A549 (cell line): ENCODE data around the gene PDGFC. TPM values are rescaled to one million over a fixed set of nuclear protein-coding genes. Genes with fewer than 3 reads are reported as not detected.

Source experiments
- ATAC-seq, 2 experiments: fragments of 200-7000 bp in 1 of 2; fragments of >200 bp in 1 of 2; cut with Nextera tagmentation in 1 of 2; cut with Tn5 transposase in 1 of 2; 3 replicates each; pipeline versions ENCODE4 v1.8.0 to v1.9.1; 2018 to 2020; ENCODE audit warnings: mild to moderate bottlenecking in 1 of 2, moderate library complexity in 1 of 2
- CTCF ChIA-PET: fragments of 300-600 bp; sonication (Branson Sonifier 250); formaldehyde crosslinking; extraction: SDS; loops from one replicate; lab custom pipeline; 2021; ENCODE audit warnings: antibody characterized with exemption, inconsistent platforms; lab: Yijun Ruan, JAX
- POLR2A ChIA-PET: fragments of 350-600 bp; formaldehyde crosslinking; extraction: SDS; loops from one replicate; lab custom pipeline; 2021; ENCODE audit warnings: antibody characterized with exemption, inconsistent platforms; lab: Yijun Ruan, JAX
- DNase-seq, 2 experiments: peaks; one replicate each; pipeline versions ENCODE4 v3.0.0 to v3.0.0-alpha.2; 2011 to 2016; ENCODE audit warnings: low read depth in 1 of 2, low spot score in 1 of 2
- FAIRE-seq: peaks from 2 replicates; lab custom pipeline; 2011; peaks lifted over from hg19 to GRCh38; lab: Jason Lieb, UNC
- H3K27ac ChIP-seq, 2 experiments: fragments of >200 bp; sonication (Bioruptor Twin); formaldehyde crosslinking; 3 replicates each; pipeline ENCODE4 v1.5.1; 2016 to 2017
- H3K4me1 ChIP-seq: fragments of >200 bp; sonication (Bioruptor Twin); formaldehyde crosslinking; 3 replicates; pipeline ENCODE4 v1.6.1; 2016
- H3K4me2 ChIP-seq: fragments of >200 bp; sonication (Bioruptor Twin); formaldehyde crosslinking; 3 replicates; pipeline ENCODE4 v1.6.1; 2016
- H3K4me3 ChIP-seq: fragments of >200 bp; sonication (Bioruptor Twin); formaldehyde crosslinking; 3 replicates; pipeline ENCODE4 v1.5.1; 2016
- H3K9me3 ChIP-seq: fragments of >200 bp; sonication (Bioruptor Twin); formaldehyde crosslinking; 3 replicates; pipeline ENCODE4 v1.6.1; 2016
- CEBPB ChIP-seq, 2 experiments: fragments of >200 bp in 1 of 2; sonication (Bioruptor Twin) in 1 of 2; formaldehyde crosslinking in 1 of 2; IDR thresholded peaks; 2 replicates each; pipeline ENCODE4 v1.6.1; 2012 to 2016
- CHD2 ChIP-seq: fragments of 150-350 bp; IDR thresholded peaks from 2 replicates; pipeline ENCODE4 v1.6.1; 2014; ENCODE audit warnings: low read length; ENCODE audit not compliant: partially characterized antibody
- CHD4 ChIP-seq: fragments of 200-600 bp; sonication (generic); IDR thresholded peaks from 2 replicates; pipeline ENCODE4 v1.6.1; 2016; ENCODE audit warnings: antibody characterized with exemption, mild to moderate bottlenecking, borderline replicate concordance
- EHF ChIP-seq: fragments of 250-450 bp; sonication (Bioruptor Pico); IDR thresholded peaks from 2 replicates; pipeline ENCODE4 v1.5.0; 2020; ENCODE audit warnings: mild to moderate bottlenecking
- EHMT2 ChIP-seq: fragments of 200-600 bp; sonication (generic); IDR thresholded peaks from 2 replicates; pipeline ENCODE4 v1.6.1; 2016; ENCODE audit warnings: antibody characterized with exemption, low read depth, mild to moderate bottlenecking, moderate library complexity
- EP300 ChIP-seq, 2 experiments: fragments of >200 bp; sonication (Bioruptor Twin); formaldehyde crosslinking; IDR thresholded peaks; 2 replicates in 1 of 2; 3 replicates in 1 of 2; pipeline ENCODE4 v1.6.1; 2016 to 2017
- FOSL2 ChIP-seq, 2 experiments: fragments of 450-650 bp in 1 of 2; fragments of >200 bp in 1 of 2; sonication (Bioruptor Twin) in 1 of 2; formaldehyde crosslinking; IDR thresholded peaks; 2 replicates each; pipeline versions ENCODE4 v1.5.0 to v1.6.1; 2016 to 2020; ENCODE audit warnings: mild to moderate bottlenecking in 1 of 2, moderate library complexity in 1 of 2
- HEYL ChIP-seq: fragments of 250-450 bp; sonication (Bioruptor Pico); IDR thresholded peaks from 2 replicates; pipeline ENCODE4 v1.8.0; 2021; ENCODE audit warnings: mild to moderate bottlenecking, moderate library complexity
- HOXB5 ChIP-seq: fragments of 250-450 bp; sonication (Bioruptor Pico); IDR thresholded peaks from 2 replicates; pipeline ENCODE4 v1.5.0; 2020; ENCODE audit warnings: mild to moderate bottlenecking, moderate library complexity
- JUN ChIP-seq, 2 experiments: fragments of >200 bp; sonication (Bioruptor Twin); formaldehyde crosslinking; IDR thresholded peaks; 2 replicates in 1 of 2; 3 replicates in 1 of 2; pipeline ENCODE4 v1.6.1; 2016 to 2017
- MAZ ChIP-seq: fragments of 150-350 bp; IDR thresholded peaks from 2 replicates; pipeline ENCODE4 v1.6.1; 2014; ENCODE audit warnings: antibody characterized with exemption, low read depth, low read length, borderline replicate concordance
- NFE2L2 ChIP-seq: fragments of 150-350 bp; conservative IDR thresholded peaks from 2 replicates; pipeline ENCODE4 v1.6.1; 2014; ENCODE audit warnings: low read length
- NPAS2 ChIP-seq: fragments of 250-450 bp; sonication (Bioruptor Pico); IDR thresholded peaks from 2 replicates; pipeline ENCODE4 v1.8.0; 2022; ENCODE audit warnings: mild to moderate bottlenecking, moderate library complexity, borderline replicate concordance
- PHF8 ChIP-seq: fragments of 200-600 bp; sonication (generic); IDR thresholded peaks from 2 replicates; pipeline ENCODE4 v1.6.1; 2016; ENCODE audit warnings: low read depth, mild to moderate bottlenecking, antibody characterized with exemption, moderate library complexity, borderline replicate concordance
- RAD21 ChIP-seq, 2 experiments: fragments of >200 bp in 1 of 2; sonication (Bioruptor Twin) in 1 of 2; formaldehyde crosslinking in 1 of 2; IDR thresholded peaks in 1 of 2; conservative IDR thresholded peaks in 1 of 2; 2 replicates in 1 of 2; 3 replicates in 1 of 2; pipeline ENCODE4 v1.6.1; 2012 to 2018; ENCODE audit warnings: inconsistent platforms in 1 of 2
- RARB ChIP-seq: fragments of 250-450 bp; sonication (Bioruptor Pico); IDR thresholded peaks from 2 replicates; pipeline ENCODE4 v1.8.0; 2021; ENCODE audit warnings: mild to moderate bottlenecking, moderate library complexity
- RCOR1 ChIP-seq: fragments of 150-350 bp; IDR thresholded peaks from 2 replicates; pipeline ENCODE4 v1.6.1; 2014; ENCODE audit warnings: antibody characterized with exemption, low read length, low read depth
- RNF2 ChIP-seq: fragments of 200-600 bp; sonication (generic); IDR thresholded peaks from 2 replicates; pipeline ENCODE4 v1.6.1; 2016; ENCODE audit warnings: low read depth, mild to moderate bottlenecking, antibody characterized with exemption, moderate library complexity, borderline replicate concordance
- SMC3 ChIP-seq: fragments of >200 bp; sonication (Bioruptor Twin); formaldehyde crosslinking; IDR thresholded peaks from 3 replicates; pipeline ENCODE4 v1.6.1; 2018; ENCODE audit warnings: inconsistent platforms
- ZC3H11A ChIP-seq: fragments of 450-650 bp; IDR thresholded peaks from 2 replicates; pipeline ENCODE4 v1.6.1; 2014; ENCODE audit warnings: antibody characterized with exemption, mild to moderate bottlenecking
- ZNF302 ChIP-seq: fragments of 250-450 bp; sonication (Bioruptor Pico); IDR thresholded peaks from 2 replicates; pipeline ENCODE4 v1.9.0; 2021; ENCODE audit warnings: inconsistent platforms, mild to moderate bottlenecking, moderate library complexity
- ZSCAN20 ChIP-seq: fragments of 250-450 bp; sonication (Bioruptor Pico); IDR thresholded peaks from 2 replicates; pipeline ENCODE4 v1.8.0; 2022; ENCODE audit warnings: mild to moderate bottlenecking, moderate library complexity
- WGBS: methylation state at CpG from one replicate; pipeline ENCODE4 v1.1.6; 2017; ENCODE audit errors: missing lambda C conversion rate; 5-methylcytosine and 5-hydroxymethylcytosine counted together
- polyA plus RNA-seq, 4 experiments: library from polyadenylated mRNA; depleted of rRNA in 3 of 4; stranded (reverse); fragments of >200 nt; fragmentation: RNase III in 1 of 4; extraction: RNeasy Plus Mini Kit Qiagen cat#74134 plus additional on column Dnase treatment in 1 of 4; gene quantifications; 2 replicates in 3 of 4; 3 replicates in 1 of 4; pipeline ENCODE4 v1.2.3, GENCODE V29; 2011 to 2017
- TF ChIP-seq, protein P1 (sequence below): fragments of >200 bp; sonication (Bioruptor Twin); formaldehyde crosslinking; IDR thresholded peaks from 3 replicates; pipeline ENCODE4 v1.5.1; 2016
- TF ChIP-seq, protein P2 (sequence below): fragments of 450-650 bp; IDR thresholded peaks from 2 replicates; pipeline ENCODE4 v1.6.1; 2014; ENCODE audit warnings: antibody characterized with exemption
- TF ChIP-seq, protein P3 (sequence below): fragments of 250-450 bp; sonication (Bioruptor Pico); IDR thresholded peaks from 2 replicates; pipeline ENCODE4 v1.5.0; 2021; ENCODE audit warnings: mild to moderate bottlenecking, moderate library complexity, borderline replicate concordance
- TF ChIP-seq, protein P4 (sequence below): fragments of >200 bp; sonication (Bioruptor Twin); formaldehyde crosslinking; IDR thresholded peaks from 2 replicates; pipeline ENCODE4 v1.6.1; 2016
- TF ChIP-seq, protein P5 (sequence below): IDR thresholded peaks from 2 replicates; pipeline ENCODE4 v1.6.1; 2012
- TF ChIP-seq, protein P6 (sequence below): IDR thresholded peaks from 2 replicates; pipeline ENCODE4 v1.6.1; 2012; ENCODE audit warnings: low read depth, borderline replicate concordance

The PDGFC gene
- polyA plus RNA-seq, 2 of the 4 experiments (the other 2 are of a cell fraction), result 3.5 to 4.1 TPM

DNA sequence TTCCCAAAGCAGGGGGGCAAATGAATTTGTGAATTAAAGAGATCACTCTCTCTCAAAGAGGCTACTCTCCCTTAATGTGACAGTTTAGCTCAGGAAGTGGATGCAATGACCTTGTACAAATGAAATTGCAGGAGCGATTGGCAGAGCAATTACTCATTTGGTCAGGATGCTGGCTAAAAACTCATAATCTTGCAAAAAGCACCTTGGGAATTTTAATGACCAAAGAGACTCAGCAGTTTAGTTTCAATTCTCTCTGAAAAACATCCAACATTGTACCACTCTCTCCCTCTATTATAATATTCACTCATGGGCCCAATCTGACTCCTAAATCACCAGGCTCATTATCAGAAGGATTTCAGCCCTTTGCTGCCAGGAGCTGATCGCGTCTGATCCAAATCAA lies 26.1 kb downstream of the PDGFC start (continued):
- TF ChIP-seq RAD21 (conservative IDR thresholded peaks at IDR 0.05 in 1 of 2, IDR thresholded peaks at IDR 0.05 in 1 of 2) (no peak), HEYL (no peak), NFE2L2 (no peak), CHD4 (no peak)

DNA sequence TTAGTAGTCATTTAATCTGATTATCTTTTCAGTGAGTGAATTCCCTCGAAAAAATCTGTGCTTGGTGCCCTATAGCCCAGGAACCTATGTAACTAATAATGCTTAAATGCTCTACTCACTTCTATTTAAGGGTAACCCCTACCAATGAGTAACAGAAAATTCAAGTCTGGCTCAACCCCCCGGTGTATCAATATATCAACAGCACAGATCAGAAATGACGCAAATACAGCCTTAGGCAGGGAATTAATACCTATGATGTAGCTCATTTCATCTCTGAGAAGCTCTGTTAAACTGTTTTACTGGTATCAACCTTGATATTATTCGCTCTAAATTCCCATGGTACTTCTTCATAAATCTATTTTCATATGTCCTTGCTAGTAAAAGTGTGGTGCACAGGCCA lies 28.6 kb downstream of the PDGFC start:
- FAIRE-seq (no peak), DNase-seq (no peak), ATAC-seq (no peak)
- ChIA-PET CTCF (interaction anchor here (0.8 to 2.0 kb wide), 3 partner anchors 25 to 173 kb away, joined by 3 to 6 read pairs (median 4); no protein-coding TSS in a partner anchor), POLR2A (no interaction called here)
- Histone ChIP-seq H3K4me2 (no peak overlapping the region), H3K9me3 (no peaks in the 10 kb centered on the region), H3K4me3 (no peak overlapping the region), H3K4me1 (peaks cover 49% of the 10 kb centered on the region; the same call in 2 of the 3 replicates), H3K27ac (peak overlapping the region in 1 of 2 experiments; percentile 10; a peak in 1 of 6 replicates)
- TF ChIP-seq MAZ, result no peak
- no peak for TF ChIP-seq ZNF302
- no peak for TF ChIP-seq RNF2
- TF ChIP-seq HOXB5, result no peak
- 86% methylated on average over 4 of the region's 4 CpGs for WGBS

DNA sequence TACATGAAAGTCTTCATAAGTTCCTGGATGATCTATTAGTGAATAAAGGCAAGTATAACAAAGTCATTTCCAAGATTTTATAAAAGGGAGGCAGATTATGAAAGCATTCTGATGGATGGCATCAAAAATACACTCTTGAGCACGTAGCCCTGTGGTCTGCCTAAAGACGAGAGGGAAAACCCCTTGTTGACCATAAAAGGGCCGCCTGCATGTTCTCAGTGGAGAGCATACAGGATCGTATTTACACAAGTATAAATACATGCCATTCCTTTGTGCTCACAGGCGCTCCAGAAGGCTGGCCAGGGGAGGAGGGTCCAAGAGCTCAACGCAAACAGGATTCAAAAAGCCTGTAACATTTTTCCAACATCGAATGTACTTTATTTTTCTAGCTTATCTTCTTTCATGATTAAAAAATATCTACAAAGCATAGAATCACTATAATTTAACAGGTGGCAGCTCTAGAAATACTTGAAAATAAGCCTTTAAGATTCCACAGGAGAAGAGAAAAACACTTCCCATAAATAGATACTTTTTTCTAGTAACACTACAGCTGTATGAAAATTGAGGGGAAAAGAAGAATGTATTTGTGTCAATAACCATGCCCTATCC lies 29.6 kb downstream of the PDGFC start:
- Histone ChIP-seq H3K4me2 (peak overlapping the region; percentile 68), H3K27ac (peak overlapping the region in 1 of 2 experiments; percentile 21; a peak in 2 of 6 replicates), H3K4me3 (no peak overlapping the region), H3K9me3 (no peaks in the 10 kb centered on the region), H3K4me1 (peaks cover 42% of the 10 kb centered on the region; the same call in 2 of the 3 replicates)
- no peak for FAIRE-seq
- ChIA-PET POLR2A (interaction anchor here (1.0 kb wide), 1 partner anchor 11 kb away, joined by 4 read pairs; no protein-coding TSS in a partner anchor), CTCF (no interaction called here)
- DNase-seq, result peak; percentile 11 to 78
- ATAC-seq, result peak; percentile 91 to 97
- under 1% methylated on average over 7 of the region's 7 CpGs for WGBS
- TF ChIP-seq EHF, result no peak
- TF ChIP-seq RCOR1, result no peak
- TF ChIP-seq ZC3H11A, result no peak
- TF ChIP-seq NPAS2 (CRISPR knock-in tag), result no peak
- TF ChIP-seq JUN (IDR thresholded peaks at IDR 0.05), result peak in 1 of 2 experiments; percentile 49; a peak in 1 of 5 replicates
- TF ChIP-seq RARB (CRISPR knock-in tag), result no peak
- TF ChIP-seq CHD2, result no peak
- no peak for TF ChIP-seq CEBPB (IDR thresholded peaks at IDR 0.05)
- TF ChIP-seq, protein P1, sequence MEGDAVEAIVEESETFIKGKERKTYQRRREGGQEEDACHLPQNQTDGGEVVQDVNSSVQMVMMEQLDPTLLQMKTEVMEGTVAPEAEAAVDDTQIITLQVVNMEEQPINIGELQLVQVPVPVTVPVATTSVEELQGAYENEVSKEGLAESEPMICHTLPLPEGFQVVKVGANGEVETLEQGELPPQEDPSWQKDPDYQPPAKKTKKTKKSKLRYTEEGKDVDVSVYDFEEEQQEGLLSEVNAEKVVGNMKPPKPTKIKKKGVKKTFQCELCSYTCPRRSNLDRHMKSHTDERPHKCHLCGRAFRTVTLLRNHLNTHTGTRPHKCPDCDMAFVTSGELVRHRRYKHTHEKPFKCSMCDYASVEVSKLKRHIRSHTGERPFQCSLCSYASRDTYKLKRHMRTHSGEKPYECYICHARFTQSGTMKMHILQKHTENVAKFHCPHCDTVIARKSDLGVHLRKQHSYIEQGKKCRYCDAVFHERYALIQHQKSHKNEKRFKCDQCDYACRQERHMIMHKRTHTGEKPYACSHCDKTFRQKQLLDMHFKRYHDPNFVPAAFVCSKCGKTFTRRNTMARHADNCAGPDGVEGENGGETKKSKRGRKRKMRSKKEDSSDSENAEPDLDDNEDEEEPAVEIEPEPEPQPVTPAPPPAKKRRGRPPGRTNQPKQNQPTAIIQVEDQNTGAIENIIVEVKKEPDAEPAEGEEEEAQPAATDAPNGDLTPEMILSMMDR, result no peak
- no peak for TF ChIP-seq ZSCAN20
- TF ChIP-seq, protein P2, sequence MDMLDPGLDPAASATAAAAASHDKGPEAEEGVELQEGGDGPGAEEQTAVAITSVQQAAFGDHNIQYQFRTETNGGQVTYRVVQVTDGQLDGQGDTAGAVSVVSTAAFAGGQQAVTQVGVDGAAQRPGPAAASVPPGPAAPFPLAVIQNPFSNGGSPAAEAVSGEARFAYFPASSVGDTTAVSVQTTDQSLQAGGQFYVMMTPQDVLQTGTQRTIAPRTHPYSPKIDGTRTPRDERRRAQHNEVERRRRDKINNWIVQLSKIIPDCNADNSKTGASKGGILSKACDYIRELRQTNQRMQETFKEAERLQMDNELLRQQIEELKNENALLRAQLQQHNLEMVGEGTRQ, result no peak
- TF ChIP-seq, protein P3, sequence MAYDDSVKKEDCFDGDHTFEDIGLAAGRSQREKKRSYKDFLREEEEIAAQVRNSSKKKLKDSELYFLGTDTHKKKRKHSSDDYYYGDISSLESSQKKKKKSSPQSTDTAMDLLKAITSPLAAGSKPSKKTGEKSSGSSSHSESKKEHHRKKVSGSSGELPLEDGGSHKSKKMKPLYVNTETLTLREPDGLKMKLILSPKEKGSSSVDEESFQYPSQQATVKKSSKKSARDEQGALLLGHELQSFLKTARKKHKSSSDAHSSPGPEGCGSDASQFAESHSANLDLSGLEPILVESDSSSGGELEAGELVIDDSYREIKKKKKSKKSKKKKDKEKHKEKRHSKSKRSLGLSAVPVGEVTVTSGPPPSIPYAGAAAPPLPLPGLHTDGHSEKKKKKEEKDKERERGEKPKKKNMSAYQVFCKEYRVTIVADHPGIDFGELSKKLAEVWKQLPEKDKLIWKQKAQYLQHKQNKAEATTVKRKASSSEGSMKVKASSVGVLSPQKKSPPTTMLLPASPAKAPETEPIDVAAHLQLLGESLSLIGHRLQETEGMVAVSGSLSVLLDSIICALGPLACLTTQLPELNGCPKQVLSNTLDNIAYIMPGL (CRISPR knock-in tag), result no peak
- TF ChIP-seq SMC3, result no peak
- TF ChIP-seq FOSL2 (IDR thresholded peaks at IDR 0.05), result no peak
- peak; percentile 24; the same call in 1 of the 2 replicates for TF ChIP-seq FOSL2 (CRISPR knock-in tag; IDR thresholded peaks at IDR 0.05)
- TF ChIP-seq, protein P4, sequence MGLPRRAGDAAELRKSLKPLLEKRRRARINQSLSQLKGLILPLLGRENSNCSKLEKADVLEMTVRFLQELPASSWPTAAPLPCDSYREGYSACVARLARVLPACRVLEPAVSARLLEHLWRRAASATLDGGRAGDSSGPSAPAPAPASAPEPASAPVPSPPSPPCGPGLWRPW, result no peak
- no peak for TF ChIP-seq MAZ
- no peak for TF ChIP-seq EP300 (IDR thresholded peaks at IDR 0.05)
- TF ChIP-seq, protein P5, sequence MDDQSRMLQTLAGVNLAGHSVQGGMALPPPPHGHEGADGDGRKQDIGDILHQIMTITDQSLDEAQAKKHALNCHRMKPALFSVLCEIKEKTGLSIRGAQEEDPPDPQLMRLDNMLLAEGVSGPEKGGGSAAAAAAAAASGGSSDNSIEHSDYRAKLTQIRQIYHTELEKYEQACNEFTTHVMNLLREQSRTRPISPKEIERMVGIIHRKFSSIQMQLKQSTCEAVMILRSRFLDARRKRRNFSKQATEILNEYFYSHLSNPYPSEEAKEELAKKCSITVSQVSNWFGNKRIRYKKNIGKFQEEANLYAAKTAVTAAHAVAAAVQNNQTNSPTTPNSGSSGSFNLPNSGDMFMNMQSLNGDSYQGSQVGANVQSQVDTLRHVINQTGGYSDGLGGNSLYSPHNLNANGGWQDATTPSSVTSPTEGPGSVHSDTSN, result no peak
- TF ChIP-seq, protein P6, sequence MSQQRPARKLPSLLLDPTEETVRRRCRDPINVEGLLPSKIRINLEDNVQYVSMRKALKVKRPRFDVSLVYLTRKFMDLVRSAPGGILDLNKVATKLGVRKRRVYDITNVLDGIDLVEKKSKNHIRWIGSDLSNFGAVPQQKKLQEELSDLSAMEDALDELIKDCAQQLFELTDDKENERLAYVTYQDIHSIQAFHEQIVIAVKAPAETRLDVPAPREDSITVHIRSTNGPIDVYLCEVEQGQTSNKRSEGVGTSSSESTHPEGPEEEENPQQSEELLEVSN, result no peak
- no peak for TF ChIP-seq EHMT2
- TF ChIP-seq PHF8, result no peak
